Epithelial cell of proximal tubule (primary cell): ENCODE measurements around the gene TBL1X. TPM values are rescaled to one million over a fixed set of nuclear protein-coding genes. Genes with fewer than 3 reads are reported as not detected.
"Not testable (repeated sequence)": the region's sequence is repeated elsewhere in the genome, so short reads cannot be mapped to it uniquely, and the experiment has no call there.

Experiments used
- DNase-seq: peaks from one replicate; pipeline ENCODE4 v3.0.0-alpha.2; 2011; ENCODE audit warnings: low read depth
- H3K4me3 ChIP-seq: 2 replicates; pipeline ENCODE4 v1.5.1; 2011; ENCODE audit warnings: low read depth, mild to moderate bottlenecking, low read length
- total RNA-seq: library from RNA; depleted of rRNA; stranded (reverse); fragments of >200 nt; gene quantifications from 2 replicates; pipeline ENCODE4 v1.2.3, GENCODE V29; 2015
- TF ChIP-seq, protein P1 (sequence below): conservative IDR thresholded peaks from 2 replicates; pipeline ENCODE4 v1.5.1; 2012; ENCODE audit warnings: low read depth, mild to moderate bottlenecking, low read length

Gene TBL1X
- total RNA-seq, 1 donor from 2014 or later: 9.1 TPM

GRCh38 chrX:9471571-9471985 lies 6.7 kb downstream of the TBL1X start:
- no peak for DNase-seq
- H3K4me3 ChIP-seq: no peak overlapping the region
- TF ChIP-seq, protein P1, sequence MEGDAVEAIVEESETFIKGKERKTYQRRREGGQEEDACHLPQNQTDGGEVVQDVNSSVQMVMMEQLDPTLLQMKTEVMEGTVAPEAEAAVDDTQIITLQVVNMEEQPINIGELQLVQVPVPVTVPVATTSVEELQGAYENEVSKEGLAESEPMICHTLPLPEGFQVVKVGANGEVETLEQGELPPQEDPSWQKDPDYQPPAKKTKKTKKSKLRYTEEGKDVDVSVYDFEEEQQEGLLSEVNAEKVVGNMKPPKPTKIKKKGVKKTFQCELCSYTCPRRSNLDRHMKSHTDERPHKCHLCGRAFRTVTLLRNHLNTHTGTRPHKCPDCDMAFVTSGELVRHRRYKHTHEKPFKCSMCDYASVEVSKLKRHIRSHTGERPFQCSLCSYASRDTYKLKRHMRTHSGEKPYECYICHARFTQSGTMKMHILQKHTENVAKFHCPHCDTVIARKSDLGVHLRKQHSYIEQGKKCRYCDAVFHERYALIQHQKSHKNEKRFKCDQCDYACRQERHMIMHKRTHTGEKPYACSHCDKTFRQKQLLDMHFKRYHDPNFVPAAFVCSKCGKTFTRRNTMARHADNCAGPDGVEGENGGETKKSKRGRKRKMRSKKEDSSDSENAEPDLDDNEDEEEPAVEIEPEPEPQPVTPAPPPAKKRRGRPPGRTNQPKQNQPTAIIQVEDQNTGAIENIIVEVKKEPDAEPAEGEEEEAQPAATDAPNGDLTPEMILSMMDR: no peak

DNA sequence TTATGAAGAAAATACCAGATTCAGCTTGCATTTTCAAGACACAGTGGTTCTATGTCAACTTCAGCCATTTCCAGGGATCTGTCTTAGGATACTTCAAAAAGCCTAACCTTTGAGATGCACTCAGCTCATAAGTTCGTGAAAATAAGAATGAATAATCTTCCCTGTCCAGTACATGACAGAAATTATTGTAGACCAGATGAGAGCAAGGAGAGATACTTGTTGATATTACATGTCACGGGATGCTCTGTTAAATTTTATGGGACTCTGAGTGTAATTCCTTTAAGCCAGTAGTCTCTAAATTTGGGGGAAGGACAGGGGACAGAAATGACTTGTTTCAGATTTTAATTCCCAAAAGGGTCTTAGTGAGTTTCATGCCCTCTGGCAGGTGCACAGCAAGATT lies 8.8 kb downstream of the TBL1X start:
- no peak overlapping the region for H3K4me3 ChIP-seq
- TF ChIP-seq, protein P1: no peak
- DNase-seq: no peak

GRCh38 chrX:9475417-9475816 lies 10.6 kb downstream of the TBL1X start:
- H3K4me3 ChIP-seq, DNase-seq: not testable (repeated sequence)

DNA sequence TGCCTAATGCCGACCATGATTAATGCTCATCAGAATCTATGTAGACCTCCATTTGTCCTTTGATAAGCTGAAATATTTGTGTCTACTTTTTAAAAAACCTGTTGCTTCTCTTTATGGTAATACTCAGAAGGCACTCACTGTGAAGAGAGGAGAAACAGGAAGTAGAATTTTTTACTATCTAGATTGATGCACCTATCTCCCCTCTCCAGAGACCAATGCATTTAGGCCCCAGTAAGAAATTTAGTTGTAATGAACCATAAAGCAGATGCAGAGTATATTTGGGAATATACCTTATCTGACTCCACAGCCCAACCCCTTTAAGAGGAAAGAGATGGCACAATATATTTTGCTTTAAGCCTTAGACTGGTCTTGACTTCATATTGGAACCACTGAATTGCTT lies 11.1 kb downstream of the TBL1X start:
- no peak overlapping the region for H3K4me3 ChIP-seq
- TF ChIP-seq, protein P1: no peak
- no peak for DNase-seq

GRCh38 chrX:9476810-9477575 lies 12.1 kb downstream of the TBL1X start:
- no peak overlapping the region for H3K4me3 ChIP-seq
- DNase-seq: no peak
- TF ChIP-seq, protein P1: no peak

DNA sequence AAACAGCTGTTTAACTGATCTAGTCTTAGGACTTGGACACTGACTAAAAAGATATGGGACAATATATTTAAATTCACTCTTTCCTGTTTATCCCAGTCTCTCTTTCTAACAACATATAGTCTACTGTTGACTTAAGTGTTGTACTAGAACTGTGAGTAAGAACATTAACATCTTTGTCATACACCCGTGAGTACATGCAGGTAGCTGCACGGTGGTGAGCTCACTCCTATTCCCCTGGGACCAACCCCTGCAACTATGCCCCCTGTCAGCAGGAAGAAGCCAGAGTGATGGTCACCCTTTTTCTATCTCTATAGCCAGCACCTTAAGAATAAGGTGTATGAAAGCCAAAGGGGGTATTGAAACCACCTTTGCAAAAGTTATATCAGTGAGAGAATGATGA lies 17.6 kb downstream of the TBL1X start:
- TF ChIP-seq, protein P1: no peak
- H3K4me3 ChIP-seq: no peak overlapping the region
- no peak for DNase-seq

- H3K4me3 ChIP-seq: no peak overlapping the region
- TF ChIP-seq, protein P1: no peak
- no peak for DNase-seq
Observed at GRCh38 chrX:9482837-9483236, 18.0 kb downstream of the TBL1X start.
